Measurements from ENCODE around the gene VPS37D.

GRCh38 chr7:73635428-73636200, 32.0 kb upstream of the VPS37D start:
- TF ChIP-seq FOXM1 (IDR thresholded peaks at IDR 0.05; ENCODE audit: borderline replicate concordance): no peak
- no peak for TF ChIP-seq SP1 (IDR thresholded peaks at IDR 0.05)
- no peak for TF ChIP-seq BHLHE40 (IDR thresholded peaks at IDR 0.05; ENCODE audit: borderline replicate concordance)
- no peak for TF ChIP-seq ARNT (IDR thresholded peaks at IDR 0.05)
- TF ChIP-seq SUZ12 (IDR thresholded peaks at IDR 0.05): no peak
